ENCODE measurements around the gene IDE. TPM values are rescaled to one million over a fixed set of nuclear protein-coding genes. Genes with fewer than 3 reads are reported as not detected.
"Not testable (repeated sequence)": the region's sequence is repeated elsewhere in the genome, so short reads cannot be mapped to it uniquely, and the experiment has no call there.

IDE gene
- total RNA-seq, 1 donor from 2014 or later: 35.9 TPM

GRCh38 chr10:92450896-92451295 is 123.0 kb downstream of the IDE start:
- H3K9me3 Mint-ChIP-seq: no peaks in the 10 kb centered on the region
- H3K27ac Mint-ChIP-seq: no peak overlapping the region
- DNase-seq (ENCODE audit: extremely low spot score, unreplicated experiment): no peak
- H3K4me1 Mint-ChIP-seq (ENCODE audit: unreplicated experiment): no peaks in the 10 kb centered on the region
- H3K36me3 Mint-ChIP-seq: peaks cover 19% of the 10 kb centered on the region
- no peak overlapping the region for H3K4me3 Mint-ChIP-seq
- H3K27me3 Mint-ChIP-seq: no peaks in the 10 kb centered on the region
- no peak for TF ChIP-seq CTCF (conservative IDR thresholded peaks at IDR 0.05)

GRCh38 chr10:92440578-92440977 is 133.3 kb downstream of the IDE start:
- Mint-ChIP-seq H3K27me3 (no peaks in the 10 kb centered on the region), H3K4me3 (no peak overlapping the region), H3K9me3 (no peaks in the 10 kb centered on the region), H3K36me3 (no peaks in the 10 kb centered on the region), H3K27ac (no peak overlapping the region), H3K4me1 (ENCODE audit: unreplicated experiment) (no peaks in the 10 kb centered on the region)
- DNase-seq (ENCODE audit: extremely low spot score, unreplicated experiment): no peak
- TF ChIP-seq CTCF (conservative IDR thresholded peaks at IDR 0.05): no peak

GRCh38 chr10:92438220-92438619 is 135.7 kb downstream of the IDE start:
- Mint-ChIP-seq H3K9me3 (no peaks in the 10 kb centered on the region), H3K27me3 (no peaks in the 10 kb centered on the region), H3K27ac (no peak overlapping the region), H3K4me3 (no peak overlapping the region), H3K36me3 (no peaks in the 10 kb centered on the region), H3K4me1 (ENCODE audit: unreplicated experiment) (no peaks in the 10 kb centered on the region)
- no peak for TF ChIP-seq CTCF (conservative IDR thresholded peaks at IDR 0.05)
- DNase-seq (ENCODE audit: extremely low spot score, unreplicated experiment): no peak

GRCh38 chr10:92436611-92437010 is 137.3 kb downstream of the IDE start:
- no peaks in the 10 kb centered on the region for H3K36me3 Mint-ChIP-seq
- DNase-seq (ENCODE audit: extremely low spot score, unreplicated experiment): no peak
- no peak overlapping the region for H3K4me3 Mint-ChIP-seq
- H3K4me1 Mint-ChIP-seq (ENCODE audit: unreplicated experiment): no peaks in the 10 kb centered on the region
- no peaks in the 10 kb centered on the region for H3K27me3 Mint-ChIP-seq
- no peak for TF ChIP-seq CTCF (conservative IDR thresholded peaks at IDR 0.05)
- no peaks in the 10 kb centered on the region for H3K9me3 Mint-ChIP-seq
- H3K27ac Mint-ChIP-seq: no peak overlapping the region

- not testable (repeated sequence) for H3K27me3 Mint-ChIP-seq; H3K36me3 Mint-ChIP-seq; H3K27ac Mint-ChIP-seq; H3K9me3 Mint-ChIP-seq; H3K4me3 Mint-ChIP-seq; DNase-seq (ENCODE audit: extremely low spot score, unreplicated experiment); H3K4me1 Mint-ChIP-seq (ENCODE audit: unreplicated experiment)
Measured at GRCh38 chr10:92436065-92436464, 137.8 kb downstream of the IDE start.

GRCh38 chr10:92434385-92434784 is 139.5 kb downstream of the IDE start:
- no peak for DNase-seq (ENCODE audit: extremely low spot score, unreplicated experiment)
- H3K4me1 Mint-ChIP-seq (ENCODE audit: unreplicated experiment): no peaks in the 10 kb centered on the region
- H3K27ac Mint-ChIP-seq: no peak overlapping the region
- no peaks in the 10 kb centered on the region for H3K36me3 Mint-ChIP-seq
- H3K9me3 Mint-ChIP-seq: no peaks in the 10 kb centered on the region
- TF ChIP-seq CTCF (conservative IDR thresholded peaks at IDR 0.05): no peak
- no peak overlapping the region for H3K4me3 Mint-ChIP-seq
- no peaks in the 10 kb centered on the region for H3K27me3 Mint-ChIP-seq

All from type B pancreatic cell (in vitro differentiated cells).